T-helper 9 cell (primary cell): ENCODE results near the gene PRDM5.

Experiments
- DNase-seq: peaks from one replicate; pipeline ENCODE4 v3.0.0-alpha.2; 2020

The PRDM5 gene

GRCh38 chr4:120736312-120736711 lies 186.2 kb downstream of the PRDM5 start:
- DNase-seq = no peak

GRCh38 chr4:120733968-120734367 lies 188.6 kb downstream of the PRDM5 start:
- DNase-seq = no peak

- DNase-seq = no peak
Observed at GRCh38 chr4:120733054-120733453, 189.5 kb downstream of the PRDM5 start.

- no peak for DNase-seq
Observed at GRCh38 chr4:120731561-120731960, 191.0 kb downstream of the PRDM5 start.

GRCh38 chr4:120730777-120731320 lies 191.7 kb downstream of the PRDM5 start:
- no peak for DNase-seq

- DNase-seq = no peak
Observed at GRCh38 chr4:120728892-120729675, 193.4 kb downstream of the PRDM5 start.

- no peak for DNase-seq
Observed at GRCh38 chr4:120725639-120726580, 196.6 kb downstream of the PRDM5 start.

- no peak for DNase-seq
Observed at GRCh38 chr4:120724656-120725055, 197.9 kb downstream of the PRDM5 start.

GRCh38 chr4:120723986-120724385 lies 198.5 kb downstream of the PRDM5 start:
- no peak for DNase-seq

GRCh38 chr4:120723105-120723504 lies 199.4 kb downstream of the PRDM5 start:
- DNase-seq = no peak

GRCh38 chr4:120722655-120723054 lies 199.9 kb downstream of the PRDM5 start:
- no peak for DNase-seq

- DNase-seq = no peak
Observed at GRCh38 chr4:120720354-120720934, 202.1 kb downstream of the PRDM5 start.

- no peak for DNase-seq
Observed at GRCh38 chr4:120718979-120719566, 203.5 kb downstream of the PRDM5 start.

- DNase-seq = no peak
Observed at GRCh38 chr4:120716346-120716745, 206.2 kb downstream of the PRDM5 start.

- DNase-seq = no peak
Observed at GRCh38 chr4:120714417-120715010, 208.0 kb downstream of the PRDM5 start.

- no peak for DNase-seq
Observed at GRCh38 chr4:120709991-120710390, 212.5 kb downstream of the PRDM5 start.

- no peak for DNase-seq
Observed at GRCh38 chr4:120704538-120704937, 218.0 kb downstream of the PRDM5 start.

- DNase-seq = no peak
Observed at GRCh38 chr4:120703908-120704307, 218.6 kb downstream of the PRDM5 start.

GRCh38 chr4:120699354-120699753 lies 223.2 kb downstream of the PRDM5 start:
- DNase-seq = no peak

GRCh38 chr4:120694973-120695372 lies 227.6 kb downstream of the PRDM5 start:
- no peak for DNase-seq

GRCh38 chr4:120693816-120694215 lies 228.7 kb downstream of the PRDM5 start:
- no peak for DNase-seq

- no peak for DNase-seq
Observed at GRCh38 chr4:120692964-120693363, 229.6 kb downstream of the PRDM5 start.
